HepG2 (cell line): ENCODE data around the gene KLHDC1. TPM values are rescaled to one million over a fixed set of nuclear protein-coding genes. Genes with fewer than 3 reads are reported as not detected.

Experiments used
- ATF7-NPFF ChIP-seq: sonication (generic); formaldehyde crosslinking; IDR thresholded peaks from 2 replicates; pipeline ENCODE4 v1.8.1; 2023; ENCODE audit warnings: mild to moderate bottlenecking, low read depth, missing genetic modification reagents, moderate library complexity
- FLYWCH1 ChIP-seq: sonication (generic); formaldehyde crosslinking; IDR thresholded peaks from 2 replicates; pipeline ENCODE4 v1.8.1; 2023; ENCODE audit warnings: mild to moderate bottlenecking, missing genetic modification reagents
- FOSL1 ChIP-seq: sonication (generic); formaldehyde crosslinking; IDR thresholded peaks from 2 replicates; pipeline ENCODE4 v1.9.0; 2021; ENCODE audit warnings: missing genetic modification reagents, borderline replicate concordance
- HNF4A ChIP-seq: sonication (generic); formaldehyde crosslinking; IDR thresholded peaks from 2 replicates; pipeline ENCODE4 v1.4.0; 2020; ENCODE audit warnings: missing genetic modification reagents
- IRF9 ChIP-seq: sonication (generic); formaldehyde crosslinking; IDR thresholded peaks from 2 replicates; pipeline ENCODE4 v1.8.0; 2022; ENCODE audit warnings: missing genetic modification reagents, mild to moderate bottlenecking, borderline replicate concordance
- IRX3 ChIP-seq: sonication (generic); formaldehyde crosslinking; IDR thresholded peaks from 2 replicates; pipeline ENCODE4 v1.8.1; 2023; ENCODE audit warnings: mild to moderate bottlenecking, low read depth, missing genetic modification reagents, borderline replicate concordance
- KLF16 ChIP-seq, 2 experiments: sonication (generic) in 1 of 2; formaldehyde crosslinking in 1 of 2; IDR thresholded peaks; 2 replicates each; pipeline versions ENCODE4 v1.6.1 to v1.8.0; 2016 to 2023; ENCODE audit warnings: missing genetic modification reagents in 2 of 2, missing compliant biosample characterization in 1 of 2
- KMT2B ChIP-seq: IDR thresholded peaks from 2 replicates; pipeline ENCODE4 v1.6.1; 2016; ENCODE audit warnings: missing genetic modification reagents, missing compliant biosample characterization
- MAF1 ChIP-seq: sonication (generic); formaldehyde crosslinking; IDR thresholded peaks from 2 replicates; pipeline ENCODE4 v1.5.0; 2020; ENCODE audit warnings: missing genetic modification reagents, borderline replicate concordance
- NCOR1 ChIP-seq: fragments of 200-600 bp; sonication (generic); IDR thresholded peaks from 2 replicates; pipeline ENCODE4 v1.7.0; 2017; ENCODE audit warnings: antibody characterized with exemption, low read length, borderline replicate concordance
- NFYC ChIP-seq: IDR thresholded peaks from 2 replicates; pipeline ENCODE4 v1.6.1; 2016; ENCODE audit warnings: missing genetic modification reagents, missing compliant biosample characterization
- POLR2AphosphoS2 ChIP-seq: IDR thresholded peaks from 2 replicates; pipeline ENCODE4 v1.6.1; 2011; ENCODE audit warnings: low read depth, low read length, improper control_type of control experiment
- RARA ChIP-seq: IDR thresholded peaks from 2 replicates; pipeline ENCODE4 v1.6.1; 2016; ENCODE audit warnings: missing genetic modification reagents, missing compliant biosample characterization
- RXRA ChIP-seq: sonication (generic); formaldehyde crosslinking; IDR thresholded peaks from 2 replicates; pipeline ENCODE4 v1.5.1; 2020; ENCODE audit warnings: missing genetic modification reagents
- SIN3A ChIP-seq: IDR thresholded peaks from 2 replicates; pipeline ENCODE4 v1.6.1; 2011; ENCODE audit warnings: low read depth, mild to moderate bottlenecking, control low read depth, low read length, borderline replicate concordance
- SNRNP70 ChIP-seq: fragments of 200-400 bp; formaldehyde crosslinking; IDR thresholded peaks from 2 replicates; pipeline ENCODE4 v1.6.1; 2017; ENCODE audit warnings: mild to moderate bottlenecking, low read depth, low read length, moderate library complexity
- SOX13 ChIP-seq, 3 experiments: fragments of 450-650 bp in 1 of 3; sonication (generic) in 1 of 3; formaldehyde crosslinking in 1 of 3; IDR thresholded peaks in 2 of 3; conservative IDR thresholded peaks in 1 of 3; 2 replicates each; pipeline versions ENCODE4 v1.5.0 to v1.6.1; 2016 to 2020; ENCODE audit warnings: antibody characterized with exemption in 1 of 3, mild to moderate bottlenecking in 1 of 3, missing compliant biosample characterization in 1 of 3, missing genetic modification reagents in 1 of 3, moderate library complexity in 1 of 3
- TFAP4 ChIP-seq: sonication (generic); IDR thresholded peaks from 2 replicates; pipeline ENCODE4 v1.6.1; 2016; ENCODE audit warnings: low read depth, borderline replicate concordance
- ZKSCAN1 ChIP-seq: fragments of 150-350 bp; IDR thresholded peaks from 2 replicates; pipeline ENCODE4 v1.6.1; 2014; ENCODE audit warnings: low read length
- ZNF382 ChIP-seq: sonication (generic); formaldehyde crosslinking; IDR thresholded peaks from 2 replicates; pipeline ENCODE4 v1.5.0; 2020; ENCODE audit warnings: missing genetic modification reagents, mild to moderate bottlenecking, borderline replicate concordance
- ZNF441 ChIP-seq: sonication (generic); formaldehyde crosslinking; IDR thresholded peaks from 2 replicates; pipeline ENCODE4 v1.7.0; 2021; ENCODE audit warnings: missing genetic modification reagents, borderline replicate concordance
- ZNF451 ChIP-seq: sonication (generic); formaldehyde crosslinking; IDR thresholded peaks from 2 replicates; pipeline ENCODE4 v1.5.0; 2020; ENCODE audit warnings: mild to moderate bottlenecking, missing genetic modification reagents
- ZNF660 ChIP-seq: sonication (generic); formaldehyde crosslinking; IDR thresholded peaks from 2 replicates; pipeline ENCODE4 v1.5.1; 2020; ENCODE audit warnings: mild to moderate bottlenecking, low read depth, missing genetic modification reagents, borderline replicate concordance
- ZNF710 ChIP-seq: sonication (generic); formaldehyde crosslinking; IDR thresholded peaks from 2 replicates; pipeline ENCODE4 v1.5.0; 2020; ENCODE audit warnings: mild to moderate bottlenecking, missing genetic modification reagents, borderline replicate concordance
- ZNF713 ChIP-seq: sonication (generic); formaldehyde crosslinking; IDR thresholded peaks from 2 replicates; pipeline ENCODE4 v1.4.0; 2020; ENCODE audit warnings: mild to moderate bottlenecking, missing genetic modification reagents
- ZNF891 ChIP-seq: sonication (generic); formaldehyde crosslinking; IDR thresholded peaks from 2 replicates; pipeline ENCODE4 v1.5.0; 2020; ENCODE audit warnings: mild to moderate bottlenecking, missing genetic modification reagents
- polyA plus RNA-seq, 8 experiments: library from polyadenylated mRNA; depleted of rRNA in 3 of 8; stranded (reverse) in 7 of 8; unstranded in 1 of 8; fragments of >200 nt; fragmentation: Illumina TruSeq in 4 of 8; extraction: Trizol in 4 of 8; gene quantifications; 2 replicates each; pipeline versions ENCODE4 v1.2.1 to v1.2.3, GENCODE V29; 2011 to 2016; ENCODE audit warnings: low read depth in 4 of 8, missing spikeins in 1 of 8, mixed read lengths in 1 of 8; ENCODE audit not compliant: insufficient read depth in 1 of 8
- total RNA-seq, 5 experiments: library from RNA; depleted of rRNA; stranded (reverse); fragments of >200 nt; fragmentation: Illumina TruSeq; extraction: Trizol; gene quantifications; 2 replicates each; pipeline ENCODE4 v1.2.3, GENCODE V29; 2016; ENCODE audit warnings: low read depth in 1 of 5

Gene KLHDC1
- total and polyA plus RNA-seq, 2 of the 13 experiments (the other 11 are each of a cell fraction or from before 2014, with no cell fraction given): 0.11 TPM; not detected in 1

- TF ChIP-seq ZNF710 (CRISPR knock-in tag) (no peak; the same call in 1 of the 2 replicates), SIN3A (no peak), TFAP4 (no peak), ZNF451 (CRISPR knock-in tag) (0 out of 2 replicates have a peak, but pooled peaks have one; percentile 78), ZNF660 (CRISPR knock-in tag) (no peak), NFYC (CRISPR knock-in tag) (no peak), IRX3 (CRISPR knock-in tag) (no peak; the same call in 1 of the 2 replicates), ZNF382 (CRISPR knock-in tag) (no peak), ZNF891 (CRISPR knock-in tag) (peak; percentile 71; the same call in 1 of the 2 replicates), FOSL1 (CRISPR knock-in tag) (no peak), NCOR1 (no peak), HNF4A (peak; percentile 10; the same call in 1 of the 2 replicates), SNRNP70 (no peak), ZNF441 (CRISPR knock-in tag) (peak; percentile 68; the same call in 1 of the 2 replicates), MAF1 (CRISPR knock-in tag) (no peak), RXRA (CRISPR knock-in tag) (no peak; the same call in 1 of the 2 replicates), RARA (peak; percentile 37; the same call in 1 of the 2 replicates), ZNF713 (CRISPR knock-in tag) (no peak), IRF9 (peak; percentile 84; the same call in 1 of the 2 replicates), ATF7-NPFF (CRISPR knock-in tag) (no peak; the same call in 1 of the 2 replicates), ZKSCAN1 (no peak), KMT2B (CRISPR knock-in tag) (no peak), SOX13 (IDR thresholded peaks at IDR 0.05) (no peak), SOX13 (CRISPR knock-in tag; conservative IDR thresholded peaks at IDR 0.05 in 1 of 2, IDR thresholded peaks at IDR 0.05 in 1 of 2) (no peak), KLF16 (CRISPR knock-in tag; IDR thresholded peaks at IDR 0.05) (peak in 1 of 2 experiments; percentile 27; a peak in 1 of 4 replicates), FLYWCH1 (CRISPR knock-in tag) (no peak), POLR2AphosphoS2 (no peak)
Measured at GRCh38 chr14:49768301-49769121, 75.6 kb downstream of the KLHDC1 start (continued).
